DOHH2 (cell line): ENCODE results near the gene EXD3.

ENCODE experiments used
- H3F3A ChIP-seq: fragments of 200-600 bp; sonication (generic), shearing (Covaris generic); 2 replicates; pipeline ENCODE4 v1.6.0; 2016; ENCODE audit warnings: antibody characterized with exemption, mild to moderate bottlenecking; ENCODE audit not compliant: control insufficient read depth, insufficient read depth
- H3K27ac ChIP-seq: fragments of 200-600 bp; sonication (generic); 2 replicates; pipeline ENCODE4 v1.5.1; 2014; ENCODE audit warnings: low read depth, mild to moderate bottlenecking, low read length, moderate library complexity
- H3K27me3 ChIP-seq: fragments of 200-600 bp; sonication (generic); 2 replicates; pipeline ENCODE4 v1.6.1; 2014; ENCODE audit warnings: mild to moderate bottlenecking, low read length, mixed read lengths; ENCODE audit not compliant: control insufficient read depth
- H3K36me3 ChIP-seq: fragments of 200-600 bp; sonication (generic); 2 replicates; pipeline ENCODE4 v1.6.1; 2014; ENCODE audit warnings: mild to moderate bottlenecking, low read length, moderate library complexity, mixed read lengths; ENCODE audit not compliant: control insufficient read depth
- H3K4me1 ChIP-seq: fragments of 200-600 bp; sonication (generic); 2 replicates; pipeline ENCODE4 v1.6.1; 2014; ENCODE audit warnings: mild to moderate bottlenecking, low read length, mixed read lengths; ENCODE audit not compliant: control insufficient read depth
- H3K4me2 ChIP-seq: fragments of 200-600 bp; sonication (generic); 2 replicates; pipeline ENCODE4 v1.6.0; 2014; ENCODE audit warnings: mild to moderate bottlenecking, low read length, moderate library complexity
- H3K4me3 ChIP-seq: fragments of 200-600 bp; sonication (generic); 2 replicates; pipeline ENCODE4 v1.5.1; 2014; ENCODE audit warnings: mild to moderate bottlenecking, low read length, mixed read lengths
- H3K79me2 ChIP-seq: fragments of 200-600 bp; sonication (generic); 2 replicates; pipeline ENCODE4 v1.6.1; 2014; ENCODE audit warnings: mild to moderate bottlenecking, low read length, mixed read lengths; ENCODE audit not compliant: control insufficient read depth
- H3K9me2 ChIP-seq: fragments of 200-600 bp; sonication (generic); replicated peaks from 2 replicates; pipeline ENCODE4 v1.6.1; 2014; ENCODE audit warnings: mild to moderate bottlenecking, low read length, mixed read lengths; ENCODE audit not compliant: control insufficient read depth
- H3K9me3 ChIP-seq: fragments of 200-600 bp; sonication (generic); 2 replicates; pipeline ENCODE4 v1.6.1; 2014; ENCODE audit warnings: antibody characterized with exemption, low read length, mixed read lengths; ENCODE audit not compliant: control insufficient read depth, insufficient read depth
- H4K20me1 ChIP-seq: fragments of 200-600 bp; sonication (generic); 2 replicates; pipeline ENCODE4 v1.6.0; 2014; ENCODE audit warnings: low read depth, mild to moderate bottlenecking, antibody characterized with exemption, low read length, moderate library complexity; ENCODE audit not compliant: control insufficient read depth, insufficient read depth
- EZH2phosphoT487 ChIP-seq: fragments of 200-600 bp; sonication (generic); IDR thresholded peaks from 2 replicates; pipeline ENCODE4 v1.6.1; 2017; ENCODE audit warnings: borderline replicate concordance, mild to moderate bottlenecking, antibody characterized with exemption, low read length, moderate library complexity, mixed read lengths
- TF ChIP-seq, protein P1 (sequence below): fragments of 200-600 bp; sonication (generic); IDR thresholded peaks from one replicate; pipeline ENCODE4 v1.5.1; 2014; ENCODE audit warnings: antibody characterized with exemption, mild to moderate bottlenecking, low read depth, low read length; ENCODE audit not compliant: poor library complexity, severe bottlenecking

Gene EXD3

DNA sequence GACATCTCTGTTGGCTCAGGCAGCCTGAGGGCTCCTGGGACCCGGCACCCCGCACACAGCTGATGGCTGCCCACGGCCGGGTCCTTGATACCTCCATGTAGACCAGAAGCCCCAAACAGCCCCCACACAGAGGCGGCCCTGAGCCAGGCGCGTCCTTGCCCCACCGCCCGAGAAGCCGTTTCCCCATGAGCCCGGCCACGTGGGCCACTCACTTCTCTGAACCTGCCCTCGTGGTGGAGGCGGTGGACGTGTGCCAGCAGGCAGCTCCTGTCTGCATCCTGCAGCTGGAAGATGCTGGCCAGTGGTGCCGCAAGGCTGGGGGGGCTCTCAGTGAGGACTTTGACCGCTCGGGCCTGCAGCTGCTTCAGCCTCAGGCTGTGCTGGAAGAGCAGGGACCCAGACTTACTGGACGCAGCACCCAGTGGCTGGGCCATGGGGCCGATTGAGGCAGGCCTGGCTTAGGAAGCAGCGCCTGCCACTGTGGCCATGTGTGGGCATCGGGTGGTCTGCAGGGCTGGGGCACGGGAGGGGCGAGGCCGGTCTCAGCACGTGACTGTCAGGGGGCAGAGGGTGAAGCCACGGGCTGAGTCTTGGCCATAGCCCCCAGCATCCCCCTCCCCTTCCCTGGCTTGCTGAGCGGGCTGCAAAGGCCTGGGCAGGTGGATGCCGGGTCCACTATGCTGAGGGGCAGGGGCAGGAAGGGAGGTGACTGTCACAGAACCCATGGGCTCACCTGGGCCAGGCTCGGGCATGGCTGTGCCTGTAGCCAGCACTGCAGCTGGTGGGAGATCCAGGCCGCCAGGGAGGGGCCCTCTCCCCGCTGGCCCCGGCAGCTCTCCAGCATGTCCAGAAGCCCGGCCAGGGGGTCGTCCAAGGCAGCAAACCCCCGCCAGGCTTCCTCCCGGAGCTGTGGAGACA, 50.0 kb downstream of the EXD3 start:
- no peak overlapping the region for H3K27ac ChIP-seq
- H3F3A ChIP-seq, result no peaks in the 10 kb centered on the region
- no peaks in the 10 kb centered on the region for H3K79me2 ChIP-seq
- no peaks in the 10 kb centered on the region; the same call in 1 of the 2 replicates for H3K9me3 ChIP-seq
- no peaks in the 10 kb centered on the region for H3K36me3 ChIP-seq
- TF ChIP-seq EZH2phosphoT487, result no peak
- TF ChIP-seq, protein P1, sequence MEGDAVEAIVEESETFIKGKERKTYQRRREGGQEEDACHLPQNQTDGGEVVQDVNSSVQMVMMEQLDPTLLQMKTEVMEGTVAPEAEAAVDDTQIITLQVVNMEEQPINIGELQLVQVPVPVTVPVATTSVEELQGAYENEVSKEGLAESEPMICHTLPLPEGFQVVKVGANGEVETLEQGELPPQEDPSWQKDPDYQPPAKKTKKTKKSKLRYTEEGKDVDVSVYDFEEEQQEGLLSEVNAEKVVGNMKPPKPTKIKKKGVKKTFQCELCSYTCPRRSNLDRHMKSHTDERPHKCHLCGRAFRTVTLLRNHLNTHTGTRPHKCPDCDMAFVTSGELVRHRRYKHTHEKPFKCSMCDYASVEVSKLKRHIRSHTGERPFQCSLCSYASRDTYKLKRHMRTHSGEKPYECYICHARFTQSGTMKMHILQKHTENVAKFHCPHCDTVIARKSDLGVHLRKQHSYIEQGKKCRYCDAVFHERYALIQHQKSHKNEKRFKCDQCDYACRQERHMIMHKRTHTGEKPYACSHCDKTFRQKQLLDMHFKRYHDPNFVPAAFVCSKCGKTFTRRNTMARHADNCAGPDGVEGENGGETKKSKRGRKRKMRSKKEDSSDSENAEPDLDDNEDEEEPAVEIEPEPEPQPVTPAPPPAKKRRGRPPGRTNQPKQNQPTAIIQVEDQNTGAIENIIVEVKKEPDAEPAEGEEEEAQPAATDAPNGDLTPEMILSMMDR, result no peak
- H3K9me2 ChIP-seq, result no peaks in the 10 kb centered on the region
- H3K4me2 ChIP-seq, result no peak overlapping the region
- no peaks in the 10 kb centered on the region for H3K27me3 ChIP-seq
- H4K20me1 ChIP-seq, result no peaks in the 10 kb centered on the region
- H3K4me3 ChIP-seq, result no peak overlapping the region
- no peaks in the 10 kb centered on the region for H3K4me1 ChIP-seq

DNA sequence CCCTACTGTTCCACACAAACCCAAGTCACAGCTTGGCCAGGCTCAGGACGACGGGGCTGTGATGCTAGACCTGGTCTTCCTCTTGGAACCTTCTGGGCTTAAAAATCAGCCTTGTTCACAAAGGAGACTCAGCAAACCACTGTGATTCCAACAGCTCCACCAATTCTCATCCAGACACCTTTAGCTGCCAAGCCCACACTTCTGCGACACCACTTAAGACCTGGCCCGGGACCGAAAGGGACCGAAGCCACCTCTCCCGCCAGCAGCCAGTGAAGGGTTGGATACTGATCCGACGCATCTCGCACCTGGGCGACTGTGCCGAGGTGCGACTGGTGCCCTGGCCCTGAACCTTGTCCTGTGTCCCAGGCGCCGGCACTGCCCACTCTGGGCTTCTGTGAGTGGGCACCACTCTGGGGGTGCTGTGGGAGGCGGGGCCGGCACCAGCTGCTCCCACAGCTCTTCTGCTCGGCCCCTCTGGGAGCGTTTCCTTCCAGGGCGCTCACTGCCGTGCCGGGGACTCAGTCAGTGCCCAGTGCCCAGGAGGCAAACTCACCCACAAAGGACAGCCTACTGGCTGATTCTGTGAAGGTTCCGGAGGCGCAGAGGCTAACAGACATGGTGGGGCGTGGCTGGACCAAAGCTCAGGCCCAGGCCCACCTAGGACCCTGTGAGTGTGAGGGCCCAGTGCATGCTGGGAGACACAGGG, 50.9 kb downstream of the EXD3 start:
- no peaks in the 10 kb centered on the region for H3K9me2 ChIP-seq
- no peaks in the 10 kb centered on the region for H4K20me1 ChIP-seq
- no peak overlapping the region for H3K27ac ChIP-seq
- no peaks in the 10 kb centered on the region; the same call in 1 of the 2 replicates for H3K9me3 ChIP-seq
- no peaks in the 10 kb centered on the region for H3F3A ChIP-seq
- no peaks in the 10 kb centered on the region for H3K36me3 ChIP-seq
- no peaks in the 10 kb centered on the region for H3K79me2 ChIP-seq
- H3K4me2 ChIP-seq, result no peak overlapping the region
- no peaks in the 10 kb centered on the region for H3K27me3 ChIP-seq
- H3K4me3 ChIP-seq, result no peak overlapping the region
- no peak for TF ChIP-seq EZH2phosphoT487
- TF ChIP-seq, protein P1, result no peak
- no peaks in the 10 kb centered on the region for H3K4me1 ChIP-seq

DNA sequence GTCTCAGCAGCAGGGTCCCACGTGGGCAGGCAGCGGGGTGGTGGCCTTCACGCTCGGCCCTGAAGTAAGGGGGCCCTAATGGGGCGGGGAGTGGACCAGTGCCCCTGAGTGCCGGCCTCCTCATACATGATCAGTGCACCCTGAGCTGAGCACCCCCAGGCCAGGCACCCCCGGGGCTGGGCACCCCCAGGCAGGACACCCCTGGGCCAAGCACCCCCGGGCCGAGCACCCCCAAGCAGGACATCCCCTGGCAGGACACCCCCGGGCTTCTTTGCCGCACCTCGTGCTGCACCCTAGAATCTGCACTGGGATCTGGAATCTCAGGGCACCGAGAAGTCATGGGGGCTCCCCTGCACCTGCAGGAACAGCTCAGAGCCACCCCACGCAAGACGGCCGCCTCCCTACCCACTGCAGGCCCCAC, 51.4 kb downstream of the EXD3 start:
- Histone ChIP-seq H3K27ac (no peak overlapping the region), H3F3A (no peaks in the 10 kb centered on the region), H3K79me2 (no peaks in the 10 kb centered on the region), H3K9me2 (no peaks in the 10 kb centered on the region), H3K27me3 (no peaks in the 10 kb centered on the region), H3K36me3 (no peaks in the 10 kb centered on the region), H3K4me3 (no peak overlapping the region), H3K4me1 (no peaks in the 10 kb centered on the region), H3K4me2 (no peak overlapping the region), H4K20me1 (no peaks in the 10 kb centered on the region), H3K9me3 (no peaks in the 10 kb centered on the region; the same call in 1 of the 2 replicates)
- TF ChIP-seq EZH2phosphoT487, result no peak
- TF ChIP-seq, protein P1, result no peak
